ENCODE data around the gene HS3ST3A1.

DNA sequence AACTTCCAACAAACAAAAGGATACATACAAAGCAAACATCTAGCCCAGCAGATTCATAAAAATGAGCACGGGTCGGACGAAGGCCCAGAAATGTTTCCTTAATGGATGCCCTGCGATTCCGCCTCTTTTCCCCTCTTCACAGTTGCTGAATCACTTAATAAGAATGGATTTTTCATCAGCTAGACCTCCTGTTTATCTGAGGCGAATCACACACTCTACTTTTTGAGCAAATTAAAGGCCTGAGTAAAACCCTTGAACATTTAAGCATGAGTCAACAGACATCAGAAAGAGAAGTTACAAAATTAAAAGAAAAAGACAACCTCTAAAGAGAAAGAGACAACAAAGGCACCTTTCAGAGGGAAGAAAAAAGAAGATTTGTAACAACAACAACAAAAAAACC is 44.7 kb downstream of the HS3ST3A1 start:
- TF ChIP-seq EZH2phosphoT487 (IDR thresholded peaks at IDR 0.05; ENCODE audit: borderline replicate concordance, low read length) (no peak), CTCF (conservative IDR thresholded peaks at IDR 0.05; ENCODE audit: low read depth, low read length) (no peak), EZH2 (IDR thresholded peaks at IDR 0.05; ENCODE audit: low read length, unreplicated experiment) (no peak)

Data from PC-3 (cell line).